Sigmoid colon (tissue), 4 donors: ENCODE measurements around the gene PAQR8.

Experiments used
- EP300 ChIP-seq, 4 donors: sonication (generic); formaldehyde crosslinking; IDR thresholded peaks; one replicate each; pipeline ENCODE4 v1.6.1; 2017; ENCODE audit warnings: antibody characterized with exemption in 4 of 4
- POLR2A ChIP-seq, 2 donors: fragments of 450-650 bp; IDR thresholded peaks; one replicate each; pipeline ENCODE4 v1.6.1; 2016; ENCODE audit warnings: antibody characterized with exemption in 2 of 2, mild to moderate bottlenecking in 2 of 2, moderate library complexity in 2 of 2
- POLR2AphosphoS5 ChIP-seq, 4 donors: sonication (generic); formaldehyde crosslinking; IDR thresholded peaks; one replicate each; pipeline ENCODE4 v1.6.1; 2017; ENCODE audit warnings: antibody characterized with exemption in 4 of 4
- TF ChIP-seq, protein P1 (sequence below), 4 experiments: fragments of 450-650 bp in 3 of 4; fragments of 200-600 bp in 1 of 4; IDR thresholded peaks; one replicate each; pipeline ENCODE4 v1.5.1; 2016 to 2019; ENCODE audit warnings: antibody characterized with exemption in 4 of 4, mild to moderate bottlenecking in 3 of 4, moderate library complexity in 2 of 4

DNA sequence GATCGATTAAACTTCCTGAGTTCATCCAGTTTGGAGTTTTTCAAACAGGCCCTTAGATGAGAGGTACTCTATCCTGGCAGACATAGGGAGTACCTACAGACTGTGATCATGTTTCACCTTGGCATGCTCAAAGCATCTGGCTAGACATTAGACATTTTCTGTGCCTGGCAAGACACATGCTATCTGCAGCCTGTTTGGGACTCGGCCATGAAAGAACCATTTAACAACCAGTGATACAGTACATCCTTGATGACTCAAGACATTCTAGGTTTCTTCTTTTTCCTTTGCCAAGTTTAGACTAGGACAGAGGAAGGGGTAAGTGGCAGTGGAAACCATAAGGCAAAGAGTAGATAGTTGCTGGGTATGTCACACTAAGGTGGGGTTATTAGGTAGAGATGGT is 15.4 kb upstream of the PAQR8 start:
- TF ChIP-seq, protein P1, sequence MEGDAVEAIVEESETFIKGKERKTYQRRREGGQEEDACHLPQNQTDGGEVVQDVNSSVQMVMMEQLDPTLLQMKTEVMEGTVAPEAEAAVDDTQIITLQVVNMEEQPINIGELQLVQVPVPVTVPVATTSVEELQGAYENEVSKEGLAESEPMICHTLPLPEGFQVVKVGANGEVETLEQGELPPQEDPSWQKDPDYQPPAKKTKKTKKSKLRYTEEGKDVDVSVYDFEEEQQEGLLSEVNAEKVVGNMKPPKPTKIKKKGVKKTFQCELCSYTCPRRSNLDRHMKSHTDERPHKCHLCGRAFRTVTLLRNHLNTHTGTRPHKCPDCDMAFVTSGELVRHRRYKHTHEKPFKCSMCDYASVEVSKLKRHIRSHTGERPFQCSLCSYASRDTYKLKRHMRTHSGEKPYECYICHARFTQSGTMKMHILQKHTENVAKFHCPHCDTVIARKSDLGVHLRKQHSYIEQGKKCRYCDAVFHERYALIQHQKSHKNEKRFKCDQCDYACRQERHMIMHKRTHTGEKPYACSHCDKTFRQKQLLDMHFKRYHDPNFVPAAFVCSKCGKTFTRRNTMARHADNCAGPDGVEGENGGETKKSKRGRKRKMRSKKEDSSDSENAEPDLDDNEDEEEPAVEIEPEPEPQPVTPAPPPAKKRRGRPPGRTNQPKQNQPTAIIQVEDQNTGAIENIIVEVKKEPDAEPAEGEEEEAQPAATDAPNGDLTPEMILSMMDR (IDR thresholded peaks at IDR 0.05) = no peak
- TF ChIP-seq POLR2A (IDR thresholded peaks at IDR 0.05) (no peak), POLR2AphosphoS5 (IDR thresholded peaks at IDR 0.05) (no peak), EP300 (IDR thresholded peaks at IDR 0.05) (no peak)
